Thyroid gland (tissue), 4 donors: Measurements from ENCODE around the gene CD82. TPM values are rescaled to one million over a fixed set of nuclear protein-coding genes. Genes with fewer than 3 reads are reported as not detected.

Experiments
- DNase-seq, 2 donors: peaks; one replicate each; pipeline ENCODE4 v3.0.0-alpha.2; 2019
- H3K27ac ChIP-seq, 3 donors: fragments of 200-600 bp; sonication (generic); 1 replicate in 2 of 3; 2 replicates in 1 of 3; pipeline ENCODE4 v1.5.1; 2016 to 2019; ENCODE audit warnings: mild to moderate bottlenecking in 1 of 3, moderate library complexity in 1 of 3
- H3K27me3 ChIP-seq: fragments of 200-600 bp; sonication (generic); one replicate; pipeline ENCODE4 v1.5.1; 2019
- H3K36me3 ChIP-seq, 2 donors: fragments of 200-600 bp; sonication (generic); one replicate each; pipeline ENCODE4 v1.5.1; 2016 to 2019
- H3K4me1 ChIP-seq, 2 donors: fragments of 200-600 bp; sonication (generic); one replicate each; pipeline ENCODE4 v1.5.1; 2017 to 2019
- H3K4me3 ChIP-seq, 3 donors: fragments of 200-600 bp; sonication (generic); replicated peaks in 1 of 3; 1 replicate in 2 of 3; 2 replicates in 1 of 3; pipeline ENCODE4 v1.5.1; 2016; ENCODE audit warnings: mild to moderate bottlenecking in 1 of 3
- H3K9me3 ChIP-seq: fragments of 200-600 bp; sonication (generic); one replicate; pipeline ENCODE4 v1.5.1; 2017
- CTCF ChIP-seq, 6 experiments: fragments of 200-600 bp in 3 of 6; fragments of 450-650 bp in 3 of 6; sonication (generic) in 3 of 6; IDR thresholded peaks; one replicate each; pipeline ENCODE4 v1.5.1; 2016 to 2019; ENCODE audit warnings: antibody characterized with exemption in 6 of 6, mild to moderate bottlenecking in 2 of 6, inconsistent platforms in 1 of 6, moderate library complexity in 1 of 6
- POLR2A ChIP-seq, 2 donors: fragments of 450-650 bp; IDR thresholded peaks; one replicate each; pipeline ENCODE4 v1.6.1; 2017; ENCODE audit warnings: antibody characterized with exemption in 2 of 2, mild to moderate bottlenecking in 2 of 2, moderate library complexity in 1 of 2
- WGBS, 2 donors: methylation state at CpG; one replicate each; pipeline ENCODE4 v1.1.5; 2017; 5-methylcytosine and 5-hydroxymethylcytosine counted together
- intact Hi-C: fragments of 100-400 bp; cut with DNase I; formaldehyde crosslinking; loops from one replicate; pipeline ENCODE4 v1.15.1; 2023
- total RNA-seq, 4 donors: library from RNA; depleted of rRNA; stranded (reverse); fragments of >200 nt; gene quantifications; one replicate each; pipeline ENCODE4 v1.2.3, GENCODE V29; 2016

Gene CD82
- total RNA-seq, 4 donors from 2014 or later, result 11.8 to 24.0 (median 18.7) TPM

DNA sequence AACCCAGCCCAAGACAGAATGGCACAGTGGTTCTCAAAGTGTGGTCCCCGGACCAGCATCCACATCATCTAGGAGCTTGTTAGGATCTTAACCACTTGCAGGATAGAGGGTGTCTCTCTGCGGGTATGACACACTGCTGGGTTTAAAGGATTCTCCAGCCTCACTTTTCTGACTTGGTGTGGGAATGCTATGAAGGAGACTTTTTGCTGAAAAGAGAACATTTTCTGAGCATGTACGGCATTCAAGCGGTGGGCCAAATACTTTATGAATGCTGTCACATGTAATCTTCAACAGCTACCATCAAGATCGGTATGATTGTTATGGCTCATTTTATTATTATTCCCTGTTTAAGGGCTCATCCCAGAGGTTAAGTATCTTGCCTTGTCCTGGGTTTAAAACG is 1.8 kb upstream of the CD82 start:
- intact Hi-C loops, result no loop called here
- WGBS, 2 donors, result 87 to 91% methylated on average over 6 of the region's 6 CpGs

DNA sequence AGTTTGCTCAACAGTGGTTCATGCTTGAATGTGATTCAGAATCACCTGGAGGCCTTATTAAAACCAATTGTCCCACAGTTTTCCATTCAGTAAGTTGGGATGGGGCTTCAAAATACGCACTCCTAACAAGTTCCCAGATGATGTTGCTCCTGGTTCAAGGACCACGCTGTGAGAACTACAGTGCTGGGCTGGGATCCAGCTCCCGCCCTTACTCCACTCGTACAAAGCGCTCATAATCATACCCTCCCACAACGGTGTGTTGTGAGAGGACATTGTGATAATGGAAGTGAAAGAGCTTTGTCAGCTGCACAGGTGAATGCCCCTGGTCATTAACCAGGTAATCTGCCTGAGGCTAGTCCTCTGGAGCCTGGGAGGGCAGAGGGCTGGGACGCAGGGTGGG is 1.3 kb upstream of the CD82 start:
- H3K4me3 ChIP-seq, result peak overlapping the region in 1 of 3 donors; percentile 46
- WGBS, 2 donors, result 27 to 42% methylated on average over 7 of the region's 7 CpGs
- peak; percentile 89 to 90 for DNase-seq
- peak overlapping the region; percentile 93 to 98 (median 97) for H3K27ac ChIP-seq
- peak in 1 of 2 donors; percentile 44 for TF ChIP-seq POLR2A (IDR thresholded peaks at IDR 0.05)
- no peak for TF ChIP-seq CTCF (IDR thresholded peaks at IDR 0.05)
- no peaks in the 10 kb centered on the region for H3K27me3 ChIP-seq
- H3K9me3 ChIP-seq, result no peaks in the 10 kb centered on the region
- H3K4me1 ChIP-seq, result peaks cover 19 to 29% of the 10 kb centered on the region in 2 donors
- intact Hi-C loops, result no loop called here
- no peaks in the 10 kb centered on the region for H3K36me3 ChIP-seq

More for the DNA sequence above, 1.8 kb upstream of the CD82 start:
- H3K9me3 ChIP-seq, result no peaks in the 10 kb centered on the region
- DNase-seq, result no peak
- TF ChIP-seq CTCF (IDR thresholded peaks at IDR 0.05) (no peak), POLR2A (IDR thresholded peaks at IDR 0.05) (no peak)
- H3K27ac ChIP-seq, result peak overlapping the region; percentile 93 to 98 (median 97)
- H3K27me3 ChIP-seq, result no peaks in the 10 kb centered on the region
- H3K36me3 ChIP-seq, result no peaks in the 10 kb centered on the region
- H3K4me1 ChIP-seq, result peaks cover 19 to 24% of the 10 kb centered on the region in 2 donors
- H3K4me3 ChIP-seq, result no peak overlapping the region

GRCh38 chr11:44564670-44565210 is 723 bp upstream of the CD82 start:
- Histone ChIP-seq H3K9me3 (no peaks in the 10 kb centered on the region), H3K4me1 (peaks cover 19 to 34% of the 10 kb centered on the region in 2 donors), H3K27me3 (no peaks in the 10 kb centered on the region), H3K27ac (peak overlapping the region; percentile 93 to 98 (median 97)), H3K4me3 (peak overlapping the region in 2 of 3 donors; percentile 23 to 46), H3K36me3 (no peaks in the 10 kb centered on the region)
- intact Hi-C loops, result no loop called here
- TF ChIP-seq CTCF (IDR thresholded peaks at IDR 0.05) (no peak), POLR2A (IDR thresholded peaks at IDR 0.05) (peak in 1 of 2 donors; percentile 68)
- WGBS, 2 donors, result 1% methylated on average over 9 to 20 of the region's 22 CpGs
- peak; percentile 92 for DNase-seq

GRCh38 chr11:44565953-44566949 is 788 bp downstream of the CD82 start:
- Histone ChIP-seq H3K4me1 (peaks cover 19 to 34% of the 10 kb centered on the region in 2 donors), H3K27ac (peak overlapping the region in 2 of 3 donors; percentile 20 to 60), H3K9me3 (no peaks in the 10 kb centered on the region), H3K27me3 (no peaks in the 10 kb centered on the region), H3K36me3 (no peaks in the 10 kb centered on the region), H3K4me3 (peak overlapping the region; percentile 44 to 71 (median 62))
- TF ChIP-seq POLR2A (IDR thresholded peaks at IDR 0.05) (no peak), CTCF (IDR thresholded peaks at IDR 0.05) (no peak)
- DNase-seq, result peak in 1 of 2 donors; percentile 34
- 35 to 46% methylated on average over 17 of the region's 17 CpGs for WGBS, 2 donors
- intact Hi-C loops, result no loop called here
